Panc1 (cell line): Measurements from ENCODE around the gene EFCC1. TPM values are rescaled to one million over a fixed set of nuclear protein-coding genes. Genes with fewer than 3 reads are reported as not detected.
A peak's percentile ranks its signal among the peaks of the same experiment; 100 is the strongest.

Experiments
- ATAC-seq: fragments of 200-7000 bp; cut with Tn5 transposase; 2 replicates; pipeline ENCODE4 v1.9.1; 2020; ENCODE audit warnings: mild to moderate bottlenecking, moderate library complexity
- BruUV-seq: library from RNA; stranded (reverse); fragments of 400-500 nt; replicated peaks from 2 replicates; lab custom pipeline; 2021; lab: Mats Ljungman, UMichigan
- CTCF ChIA-PET: fragments of 300-600 bp; sonication (Branson Sonifier 250); formaldehyde crosslinking; loops from one replicate; lab custom pipeline; 2022; ENCODE audit warnings: antibody characterized with exemption; lab: Charles Lee
- POLR2A ChIA-PET: fragments of 300-600 bp; sonication (Branson Sonifier 250); formaldehyde crosslinking; loops from one replicate; lab custom pipeline; 2022; ENCODE audit warnings: antibody characterized with exemption; lab: Charles Lee
- DNase-seq: peaks from one replicate; pipeline ENCODE4 v3.0.0-alpha.2; 2010; ENCODE audit warnings: low read depth, low spot score
- H3K27ac ChIP-seq: 2 replicates; pipeline ENCODE4 v1.5.1; 2011; ENCODE audit warnings: mild to moderate bottlenecking, low read length, inconsistent platforms
- H3K27me3 ChIP-seq: fragments of 200-500 bp; sonication (Bioruptor generic); 2 replicates; pipeline ENCODE4 v1.6.0; 2014; ENCODE audit warnings: low read length, inconsistent platforms; ENCODE audit not compliant: control insufficient read depth, insufficient read depth
- H3K36me3 ChIP-seq: fragments of 200-500 bp; sonication (Bioruptor generic); 2 replicates; pipeline ENCODE4 v1.5.1; 2014; ENCODE audit warnings: inconsistent platforms, mild to moderate bottlenecking, low read length, moderate library complexity; ENCODE audit not compliant: control insufficient read depth, insufficient read depth
- H3K4me1 ChIP-seq: 2 replicates; pipeline ENCODE4 v1.5.1; 2011; ENCODE audit warnings: inconsistent platforms, mild to moderate bottlenecking, low read length, moderate library complexity; ENCODE audit not compliant: control insufficient read depth, insufficient read depth
- H3K4me3 ChIP-seq, 2 experiments: 2 replicates each; pipeline ENCODE4 v1.5.1; 2011 to 2012; ENCODE audit warnings: low read depth in 2 of 2, low read length in 2 of 2, mild to moderate bottlenecking in 2 of 2, inconsistent platforms in 1 of 2, moderate library complexity in 1 of 2
- H3K9me3 ChIP-seq: fragments of 200-500 bp; sonication (Bioruptor generic); 2 replicates; pipeline ENCODE4 v1.5.1; 2014; ENCODE audit warnings: low read depth, mild to moderate bottlenecking, inconsistent platforms, low read length, moderate library complexity; ENCODE audit not compliant: control insufficient read depth, insufficient read depth
- POLR2AphosphoS5 ChIP-seq: IDR thresholded peaks from 2 replicates; pipeline ENCODE4 v1.6.1; 2012; ENCODE audit warnings: mild to moderate bottlenecking, low read depth, low read length, moderate library complexity
- REST ChIP-seq, 2 experiments: IDR thresholded peaks; 2 replicates each; pipeline ENCODE4 v1.6.1; 2011 to 2012; ENCODE audit warnings: low read depth in 2 of 2, control low read depth in 1 of 2, low read length in 1 of 2, mild to moderate bottlenecking in 1 of 2, moderate library complexity in 1 of 2; ENCODE audit not compliant: insufficient read depth in 1 of 2
- SIN3A ChIP-seq: IDR thresholded peaks from 2 replicates; pipeline ENCODE4 v1.6.1; 2012; ENCODE audit warnings: low read depth, mild to moderate bottlenecking, low read length, moderate library complexity, borderline replicate concordance; ENCODE audit not compliant: insufficient read depth
- TCF7L2 ChIP-seq: IDR thresholded peaks from 2 replicates; pipeline ENCODE4 v1.6.1; 2011; ENCODE audit warnings: mild to moderate bottlenecking, low read depth, low read length, inconsistent platforms
- in situ Hi-C: cut with HindIII; loops from 2 replicates; pipeline ENCODE4 v1.10.0; 2016; ENCODE audit warnings: low sequenced_read_pairs, low pct_unique_long_range_greater_than_20kb
- intact Hi-C: fragments of 100-400 bp; cut with micrococcal nuclease; formaldehyde crosslinking; loops from one replicate; pipeline ENCODE4 v1.10.0; 2022; ENCODE audit not compliant: unreplicated experiment
- total RNA-seq: library from RNA; stranded (reverse); gene quantifications from one replicate; pipeline ENCODE4 v1.2.1, GENCODE V29; 2021; ENCODE audit not compliant: unreplicated experiment
- TF ChIP-seq, protein P1 (sequence below): fragments of 450-650 bp; IDR thresholded peaks from 2 replicates; pipeline ENCODE4 v1.5.1; 2017; ENCODE audit warnings: mild to moderate bottlenecking

The EFCC1 gene
- total RNA-seq, 1 experiment from 2014 or later: 0.15 TPM

- no peak for DNase-seq
- no peak within 1 kb of the TSS for H3K27ac ChIP-seq
- H3K4me3 ChIP-seq: peak within 1 kb of the TSS; percentile 37 to 44
- ChIA-PET POLR2A (interaction anchor here (0.6 to 1.4 kb wide), 5 partner anchors 22 to 322 kb away, joined by 3 to 4 read pairs (median 4); a partner anchor contains a TSS), CTCF (interaction anchor here (1.0 to 1.3 kb wide), 2 partner anchors 23 to 59 kb away, joined by 3 to 8 read pairs; no protein-coding TSS in a partner anchor)
- ATAC-seq: peak; percentile 97
- H3K36me3 ChIP-seq: no peaks in the 10 kb centered on the region
- BruUV-seq: no TSS peak
- H3K27me3 ChIP-seq: no peaks in the 10 kb centered on the region
- intact Hi-C loops (no loop called here), in situ Hi-C loops (loop anchor here (10.0 kb wide), 1 partner anchor 131 kb away; the partner anchor contains the start of gene RAB43)
- H3K9me3 ChIP-seq: no peaks in the 10 kb centered on the region
- no peaks in the 10 kb centered on the region for H3K4me1 ChIP-seq
- no peak for TF ChIP-seq TCF7L2
- no peak for TF ChIP-seq REST (IDR thresholded peaks at IDR 0.05; ENCODE audit: insufficient read depth in 1 of 2, low read depth in 2 of 2, low read length in 1 of 2)
These were observed 7.5 kb upstream of the EFCC1 start, which contains the start of gene CFAP92 for GRCh38 chr3:128993461-128994172. CFAP92 (minus strand) TSS chr3:128994076; CDS start chr3:128993304, 772 bp downstream.

DNA sequence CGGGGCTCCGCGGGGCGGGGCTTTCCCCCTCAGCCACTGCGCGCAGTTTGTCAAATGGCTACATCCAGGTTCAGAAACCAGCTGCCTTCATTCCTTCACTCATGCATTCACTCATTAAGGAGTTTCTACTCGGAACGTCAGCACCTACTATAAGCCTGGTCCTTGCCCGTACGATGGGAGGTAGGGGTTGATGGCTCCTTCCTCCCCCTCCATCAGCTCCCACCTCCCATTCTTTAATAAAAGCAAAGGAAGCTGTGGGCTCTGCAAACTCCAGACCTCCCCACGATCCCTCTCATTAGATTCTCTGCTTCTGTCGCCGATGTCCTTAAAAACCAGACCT, 7.0 kb upstream of the EFCC1 start:
- no peaks in the 10 kb centered on the region for H3K36me3 ChIP-seq
- TF ChIP-seq, protein P1, sequence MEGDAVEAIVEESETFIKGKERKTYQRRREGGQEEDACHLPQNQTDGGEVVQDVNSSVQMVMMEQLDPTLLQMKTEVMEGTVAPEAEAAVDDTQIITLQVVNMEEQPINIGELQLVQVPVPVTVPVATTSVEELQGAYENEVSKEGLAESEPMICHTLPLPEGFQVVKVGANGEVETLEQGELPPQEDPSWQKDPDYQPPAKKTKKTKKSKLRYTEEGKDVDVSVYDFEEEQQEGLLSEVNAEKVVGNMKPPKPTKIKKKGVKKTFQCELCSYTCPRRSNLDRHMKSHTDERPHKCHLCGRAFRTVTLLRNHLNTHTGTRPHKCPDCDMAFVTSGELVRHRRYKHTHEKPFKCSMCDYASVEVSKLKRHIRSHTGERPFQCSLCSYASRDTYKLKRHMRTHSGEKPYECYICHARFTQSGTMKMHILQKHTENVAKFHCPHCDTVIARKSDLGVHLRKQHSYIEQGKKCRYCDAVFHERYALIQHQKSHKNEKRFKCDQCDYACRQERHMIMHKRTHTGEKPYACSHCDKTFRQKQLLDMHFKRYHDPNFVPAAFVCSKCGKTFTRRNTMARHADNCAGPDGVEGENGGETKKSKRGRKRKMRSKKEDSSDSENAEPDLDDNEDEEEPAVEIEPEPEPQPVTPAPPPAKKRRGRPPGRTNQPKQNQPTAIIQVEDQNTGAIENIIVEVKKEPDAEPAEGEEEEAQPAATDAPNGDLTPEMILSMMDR: no peak
- TF ChIP-seq SIN3A (no peak), POLR2AphosphoS5 (no peak), TCF7L2 (no peak), REST (IDR thresholded peaks at IDR 0.05; ENCODE audit: insufficient read depth in 1 of 2, low read depth in 2 of 2, low read length in 1 of 2) (no peak)
- no peaks in the 10 kb centered on the region for H3K4me1 ChIP-seq
- DNase-seq (no peak), ATAC-seq (no peak; the same call in 1 of the 2 replicates)
- BruUV-seq: no TSS peak
- H3K27ac ChIP-seq: no peak overlapping the region
- intact Hi-C loops (no loop called here), in situ Hi-C loops (loop anchor here (10.0 kb wide), 1 partner anchor 131 kb away; the partner anchor contains the start of gene RAB43)
- H3K9me3 ChIP-seq: no peaks in the 10 kb centered on the region
- ChIA-PET CTCF (interaction anchor here (1.0 to 1.3 kb wide), 2 partner anchors 24 to 59 kb away, joined by 3 to 8 read pairs; no protein-coding TSS in a partner anchor), POLR2A (interaction anchor here (0.6 to 1.4 kb wide), 3 partner anchors 22 to 322 kb away, joined by 3 to 4 read pairs (median 4); a partner anchor contains a TSS)
- H3K4me3 ChIP-seq: peak overlapping the region; percentile 37 to 44
- no peaks in the 10 kb centered on the region; the same call in 1 of the 2 replicates for H3K27me3 ChIP-seq
